Endodermal cell (in vitro differentiated cells): ENCODE results near the gene SUGP1. TPM values are rescaled to one million over a fixed set of nuclear protein-coding genes. Genes with fewer than 3 reads are reported as not detected.

Experiments
- DNase-seq: peaks from one replicate; pipeline ENCODE4 v3.0.0-alpha.2; 2017
- H3K27ac ChIP-seq: 2 replicates; pipeline ENCODE4 v1.5.1; 2013; ENCODE audit warnings: mild to moderate bottlenecking, low read depth, low read length, moderate library complexity
- H3K27me3 ChIP-seq: 2 replicates; pipeline ENCODE4 v1.6.1; 2013; ENCODE audit warnings: mild to moderate bottlenecking, low read length, moderate library complexity; ENCODE audit not compliant: insufficient read depth, control insufficient read depth, poor library complexity, severe bottlenecking
- H3K36me3 ChIP-seq: 2 replicates; pipeline ENCODE4 v1.7.0; 2013; ENCODE audit warnings: mild to moderate bottlenecking, low read length, moderate library complexity; ENCODE audit not compliant: control insufficient read depth, insufficient read depth
- H3K4me1 ChIP-seq: one replicate; pipeline ENCODE4 v1.7.0; 2013; ENCODE audit warnings: low read length; ENCODE audit not compliant: control insufficient read depth, insufficient read depth
- H3K4me3 ChIP-seq: 2 replicates; pipeline ENCODE4 v1.5.1; 2013; ENCODE audit warnings: mild to moderate bottlenecking, low read length, moderate library complexity
- H3K9ac ChIP-seq: 2 replicates; pipeline ENCODE4 v1.6.1; 2013; ENCODE audit warnings: mild to moderate bottlenecking, low read length, moderate library complexity; ENCODE audit not compliant: poor library complexity, severe bottlenecking; ENCODE audit errors: extremely low read depth
- H3K9me3 ChIP-seq: 2 replicates; pipeline ENCODE4 v1.6.1; 2013; ENCODE audit warnings: mild to moderate bottlenecking, low read length, moderate library complexity; ENCODE audit not compliant: control insufficient read depth
- H3K27ac Mint-ChIP-seq: 2 replicates; pipeline ENCODE4 v1.8.0; 2020; ENCODE audit warnings: mixed read lengths
- H3K27me3 Mint-ChIP-seq: 2 replicates; pipeline ENCODE4 v1.8.0; 2021; ENCODE audit warnings: mild to moderate bottlenecking, mixed read lengths; ENCODE audit not compliant: insufficient read depth
- H3K36me3 Mint-ChIP-seq: 2 replicates; pipeline ENCODE4 v1.8.0; 2020; ENCODE audit warnings: low read depth, mixed read lengths
- H3K4me1 Mint-ChIP-seq: 2 replicates; pipeline ENCODE4 v1.8.0; 2020; ENCODE audit warnings: mixed read lengths
- H3K4me3 Mint-ChIP-seq: 2 replicates; pipeline ENCODE4 v1.8.0; 2020; ENCODE audit warnings: mild to moderate bottlenecking, moderate library complexity, mixed read lengths
- H3K9me3 Mint-ChIP-seq: 2 replicates; pipeline ENCODE4 v1.8.0; 2020; ENCODE audit warnings: mild to moderate bottlenecking, mixed read lengths
- CTCF ChIP-seq: fragments of 200-600 bp; sonication (generic); conservative IDR thresholded peaks from 2 replicates; pipeline ENCODE4 v1.5.0; 2021; ENCODE audit warnings: antibody characterized with exemption, mild to moderate bottlenecking
- WGBS, 2 experiments: methylation state at CpG; one replicate each; pipeline versions ENCODE4 v1.1.5 to v1.1.7; 2013; ENCODE audit warnings: missing lambda C conversion rate in 2 of 2, mixed read lengths in 1 of 2; ENCODE audit not compliant: insufficient coverage in 1 of 2, insufficient read length in 1 of 2; 5-methylcytosine and 5-hydroxymethylcytosine counted together
- total RNA-seq, 2 donors: library from RNA; stranded (reverse); fragmentation: NEBNext Ultra II Directional in 1 of 2; extraction: Animal tissue kit (Norgen Biotek cat#: 25700) in 1 of 2; gene quantifications; 2 replicates in 1 of 2; 3 replicates in 1 of 2; pipeline ENCODE4 v1.2.1, GENCODE V29; 2021

SUGP1 gene
- total RNA-seq, 2 donors from 2014 or later, result 72.2 to 75.5 TPM

GRCh38 chr19:19296953-19297689 is 23.2 kb downstream of the SUGP1 start:
- H3K27ac Mint-ChIP-seq, result no peak overlapping the region
- H3K27me3 ChIP-seq, result no peaks in the 10 kb centered on the region
- peaks cover 15% of the 10 kb centered on the region for H3K9me3 ChIP-seq
- no peak for DNase-seq
- H3K27me3 Mint-ChIP-seq, result no peaks in the 10 kb centered on the region
- no peaks in the 10 kb centered on the region for H3K4me1 ChIP-seq
- WGBS, 2 experiments, result 94 to 97% methylated on average over 4 to 19 of the region's 19 CpGs
- H3K36me3 ChIP-seq, result peaks cover 57% of the 10 kb centered on the region
- H3K27ac ChIP-seq, result no peak overlapping the region
- H3K9ac ChIP-seq, result no peak overlapping the region
- peaks cover 66% of the 10 kb centered on the region for H3K36me3 Mint-ChIP-seq
- H3K4me3 Mint-ChIP-seq, result no peak overlapping the region
- no peak for TF ChIP-seq CTCF
- no peak overlapping the region for H3K4me3 ChIP-seq
- no peaks in the 10 kb centered on the region for H3K4me1 Mint-ChIP-seq
- peaks cover 3% of the 10 kb centered on the region for H3K9me3 Mint-ChIP-seq

- H3K4me1 Mint-ChIP-seq, result no peaks in the 10 kb centered on the region
- peaks cover 3% of the 10 kb centered on the region for H3K9me3 Mint-ChIP-seq
- WGBS, 2 experiments, result 95 to 96% methylated on average over 2 to 4 of the region's 4 CpGs
- no peaks in the 10 kb centered on the region for H3K27me3 ChIP-seq
- no peak for DNase-seq
- H3K9me3 ChIP-seq, result peaks cover 15% of the 10 kb centered on the region
- H3K4me1 ChIP-seq, result no peaks in the 10 kb centered on the region
- peaks cover 60% of the 10 kb centered on the region for H3K36me3 ChIP-seq
- H3K36me3 Mint-ChIP-seq, result peaks cover 69% of the 10 kb centered on the region
- no peak overlapping the region for H3K4me3 Mint-ChIP-seq
- H3K27ac Mint-ChIP-seq, result no peak overlapping the region
- no peak overlapping the region for H3K9ac ChIP-seq
- no peak for TF ChIP-seq CTCF
- no peaks in the 10 kb centered on the region for H3K27me3 Mint-ChIP-seq
- H3K4me3 ChIP-seq, result no peak overlapping the region
- no peak overlapping the region for H3K27ac ChIP-seq
Measured at GRCh38 chr19:19294914-19295313, 25.4 kb downstream of the SUGP1 start.

GRCh38 chr19:19292607-19293006 is 27.7 kb downstream of the SUGP1 start:
- Histone ChIP-seq H3K4me1 (no peaks in the 10 kb centered on the region), H3K27me3 (no peaks in the 10 kb centered on the region), H3K4me3 (no peak overlapping the region), H3K27ac (no peak overlapping the region), H3K36me3 (peaks cover 65% of the 10 kb centered on the region), H3K9me3 (peaks cover 15% of the 10 kb centered on the region), H3K9ac (no peak overlapping the region)
- H3K27me3 Mint-ChIP-seq, result no peaks in the 10 kb centered on the region
- peaks cover 3% of the 10 kb centered on the region for H3K9me3 Mint-ChIP-seq
- no peaks in the 10 kb centered on the region for H3K4me1 Mint-ChIP-seq
- DNase-seq, result no peak
- no peak overlapping the region for H3K4me3 Mint-ChIP-seq
- TF ChIP-seq CTCF, result no peak
- 99 to 100% methylated on average over 2 to 5 of the region's 5 CpGs for WGBS, 2 experiments
- no peak overlapping the region for H3K27ac Mint-ChIP-seq
- H3K36me3 Mint-ChIP-seq, result peaks cover 70% of the 10 kb centered on the region
